ENCODE results near the gene C10orf95. TPM values are rescaled to one million over a fixed set of nuclear protein-coding genes. Genes with fewer than 3 reads are reported as not detected.

The C10orf95 gene
- total and polyA plus RNA-seq, 10 of the 15 experiments (the other 5 are each of a cell fraction or from before 2014, with no cell fraction given), result 0.06 to 1.1 (median 0.31) TPM

- Histone ChIP-seq H3K9ac (ENCODE audit: control insufficient read depth, insufficient read depth, low read length) (no peak overlapping the region), H3K27me3 (replicated peaks in 1 of 2; ENCODE audit: control insufficient read depth in 2 of 2, insufficient read depth in 2 of 2, low read length in 1 of 2) (no peaks in the 10 kb centered on the region; a peak in 2 of 4 replicates), H3K4me3 (no peak overlapping the region), H3K4me1 (ENCODE audit: control insufficient read depth, insufficient read depth, low read length) (peaks cover 17% of the 10 kb centered on the region), H3K79me2 (ENCODE audit: control insufficient read depth, insufficient read depth, low read length) (no peaks in the 10 kb centered on the region; the same call in 1 of the 2 replicates), H2AFZ (ENCODE audit: control insufficient read depth, low read depth, low read length) (no peak overlapping the region), H3K36me3 (ENCODE audit: control insufficient read depth in 2 of 2, insufficient read depth in 2 of 2, low read length in 1 of 2) (no peaks in the 10 kb centered on the region), H3K27ac (ENCODE audit: control insufficient read depth, insufficient read depth) (no peak overlapping the region), H3K4me2 (ENCODE audit: control insufficient read depth, insufficient read depth) (no peak overlapping the region), H3K9me3 (replicated peaks; ENCODE audit: control insufficient read depth, insufficient read depth, low read length) (no peaks in the 10 kb centered on the region), H4K20me1 (ENCODE audit: control insufficient read depth, insufficient read depth) (peaks cover 5% of the 10 kb centered on the region; the same call in 1 of the 2 replicates)
- DNase-seq (ENCODE audit: low read depth, low spot score), result no peak
- ATAC-seq, result no peak
- 37% methylated on average over 19 of the region's 20 CpGs for WGBS (ENCODE audit: insufficient coverage, insufficient replicate concordance, low lambda C conversion rate, missing lambda C conversion rate)
- no TSS peak for BruUV-seq (replicated peaks)
- SMC1A ChIA-PET (ENCODE audit: uncharacterized antibody, unreplicated experiment), result interaction anchor here (1.0 kb wide), 1 partner anchor 17 kb away, joined by 3 read pairs; no protein-coding TSS in a partner anchor
- RAD21 ChIA-PET (ENCODE audit: unreplicated experiment), result no interaction called here
- no peak for FAIRE-seq
- in situ Hi-C loops (cut with MboI), result no loop called here
- POLR2A ChIA-PET, result no interaction called here
- TF ChIP-seq KAT2A (conservative IDR thresholded peaks at IDR 0.05; ENCODE audit: control insufficient read depth, low read depth, low read length), result no peak
- TF ChIP-seq CEBPZ (IDR thresholded peaks at IDR 0.05; ENCODE audit: low read depth, low read length), result no peak
- TF ChIP-seq ZNF622 (IDR thresholded peaks at IDR 0.05), result no peak
- TF ChIP-seq HDAC2 (IDR thresholded peaks at IDR 0.05), result no peak
- no peak for TF ChIP-seq POLR2AphosphoS2 (IDR thresholded peaks at IDR 0.05; ENCODE audit: low read depth, low read length)
- TF ChIP-seq NR2C1 (IDR thresholded peaks at IDR 0.05), result no peak
- TF ChIP-seq RELB (IDR thresholded peaks at IDR 0.05; ENCODE audit: low read depth), result no peak
- no peak for TF ChIP-seq RELA (IDR thresholded peaks at IDR 0.05; ENCODE audit: borderline replicate concordance, partially characterized antibody)
- intact Hi-C loops (cut with micrococcal nuclease; ENCODE audit: unreplicated experiment), result no loop called here
- CTCF ChIA-PET, result no interaction called here
These were observed 34.6 kb downstream of the C10orf95 start for GRCh38 chr10:102416695-102417094.
